Endothelial cell of umbilical vein (primary cell): Measurements from ENCODE around the gene LCMT1.

Experiments used
- CTCF ChIP-seq, 2 donors: IDR thresholded peaks; 1 replicate in 1 of 2; 2 replicates in 1 of 2; pipeline ENCODE4 v1.5.1; 2011; ENCODE audit warnings: low read length in 2 of 2, mild to moderate bottlenecking in 2 of 2, moderate library complexity in 2 of 2, control low read depth in 1 of 2, inconsistent platforms in 1 of 2, low read depth in 1 of 2; ENCODE audit not compliant: insufficient read depth in 1 of 2; ENCODE audit errors: extremely low read depth in 1 of 2
- FOS ChIP-seq: IDR thresholded peaks from 2 replicates; pipeline ENCODE4 v1.6.1; 2011; ENCODE audit warnings: mild to moderate bottlenecking, low read length, moderate library complexity, borderline replicate concordance; ENCODE audit not compliant: insufficient read depth
- MAX ChIP-seq: IDR thresholded peaks from 2 replicates; pipeline ENCODE4 v1.6.1; 2011; ENCODE audit not compliant: insufficient read depth, insufficient read length
- MYC ChIP-seq: IDR thresholded peaks from one replicate; pipeline ENCODE4 v1.6.1; 2011; ENCODE audit warnings: mild to moderate bottlenecking, low read depth, low read length
- POLR2A ChIP-seq: IDR thresholded peaks from 2 replicates; pipeline ENCODE4 v1.6.1; 2012; ENCODE audit warnings: low read depth, mild to moderate bottlenecking, control low read depth, low read length

DNA sequence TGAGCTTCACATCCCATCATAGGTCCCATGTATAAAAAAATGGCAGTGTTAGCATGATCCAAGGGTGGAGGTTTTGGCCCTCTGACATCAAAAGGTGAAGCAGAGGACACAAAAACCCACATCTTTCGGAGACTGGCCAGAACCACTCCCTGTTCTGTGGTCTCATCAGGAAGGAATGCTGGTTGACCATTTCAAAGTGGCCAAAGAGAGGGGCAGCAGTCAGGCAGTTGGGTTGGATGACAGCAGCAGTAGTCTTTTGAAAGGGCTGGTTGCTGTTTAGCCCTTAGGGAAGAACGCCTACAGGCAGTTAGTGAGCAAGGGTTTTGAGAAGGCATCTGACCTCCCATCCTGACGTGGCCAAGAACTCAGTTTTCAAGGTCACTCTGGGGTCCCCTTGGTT lies 40.5 kb downstream of the LCMT1 start:
- TF ChIP-seq CTCF (IDR thresholded peaks at IDR 0.05; ENCODE audit: extremely low read depth in 1 of 2, insufficient read depth in 1 of 2, low read depth in 1 of 2, low read length in 2 of 2), result no peak
- no peak for TF ChIP-seq POLR2A
- TF ChIP-seq MAX, result no peak
- no peak for TF ChIP-seq MYC
- no peak for TF ChIP-seq FOS
